MCF 10A (cell line): ENCODE data around the gene KIF21B. TPM values are rescaled to one million over a fixed set of nuclear protein-coding genes. Genes with fewer than 3 reads are reported as not detected.

Experiments used
- BruUV-seq: library from RNA; stranded (reverse); fragments of 400-500 nt; replicated peaks from 2 replicates; lab custom pipeline; 2021; lab: Mats Ljungman, UMichigan
- CTCF ChIA-PET: fragments of 300-600 bp; sonication (Branson Sonifier 250); formaldehyde crosslinking; extraction: SDS; loops from one replicate; lab custom pipeline; 2021; ENCODE audit warnings: antibody characterized with exemption, inconsistent platforms; lab: Yijun Ruan, JAX
- POLR2A ChIA-PET: fragments of 300-600, 350-650 bp; sonication (Branson Sonifier 250); formaldehyde crosslinking; extraction: SDS; loops from one replicate; lab custom pipeline; 2020; ENCODE audit warnings: antibody characterized with exemption, inconsistent platforms; lab: Yijun Ruan, JAX
- DNase-seq: peaks from one replicate; pipeline ENCODE4 v3.0.0-alpha.2; 2018; ENCODE audit not compliant: unreplicated experiment
- H3K27ac Mint-ChIP-seq: one replicate; pipeline ENCODE4 v1.8.0; 2022; ENCODE audit warnings: mild to moderate bottlenecking, low read depth, mixed read lengths; ENCODE audit not compliant: unreplicated experiment
- H3K27me3 Mint-ChIP-seq: one replicate; pipeline ENCODE4 v1.8.0; 2022; ENCODE audit warnings: mixed read lengths; ENCODE audit not compliant: insufficient read depth, unreplicated experiment
- H3K36me3 Mint-ChIP-seq: one replicate; pipeline ENCODE4 v1.8.0; 2022; ENCODE audit warnings: mild to moderate bottlenecking, moderate library complexity, mixed read lengths; ENCODE audit not compliant: insufficient read depth, unreplicated experiment
- H3K4me1 Mint-ChIP-seq: one replicate; pipeline ENCODE4 v1.8.0; 2022; ENCODE audit warnings: mixed read lengths; ENCODE audit not compliant: insufficient read depth, unreplicated experiment
- H3K4me3 Mint-ChIP-seq: one replicate; pipeline ENCODE4 v1.8.0; 2022; ENCODE audit warnings: mild to moderate bottlenecking, moderate library complexity, mixed read lengths; ENCODE audit not compliant: unreplicated experiment
- H3K9me3 Mint-ChIP-seq: one replicate; pipeline ENCODE4 v1.8.0; 2022; ENCODE audit warnings: mixed read lengths; ENCODE audit not compliant: unreplicated experiment
- CTCF ChIP-seq: fragments of 200-600 bp; IDR thresholded peaks from one replicate; pipeline ENCODE4 v1.8.0; 2022; ENCODE audit warnings: antibody characterized with exemption, mild to moderate bottlenecking; ENCODE audit not compliant: unreplicated experiment
- intact Hi-C: fragments of 100-400 bp; cut with micrococcal nuclease; formaldehyde crosslinking; loops from 2 replicates; pipeline ENCODE4 v1.14.1; 2022
- total RNA-seq: library from RNA; stranded (reverse); gene quantifications from 2 replicates; pipeline ENCODE4 v1.2.3, GENCODE V29; 2022

The KIF21B gene
- total RNA-seq, 1 experiment from 2014 or later, result 12.7 TPM

- Mint-ChIP-seq H3K27ac (no peak overlapping the region), H3K36me3 (no peaks in the 10 kb centered on the region), H3K27me3 (no peaks in the 10 kb centered on the region), H3K4me3 (no peak overlapping the region), H3K4me1 (peaks cover 6% of the 10 kb centered on the region), H3K9me3 (no peaks in the 10 kb centered on the region)
- ChIA-PET CTCF (interaction anchor here (5.8 kb wide), 1 partner anchor 41 kb away, joined by 47 read pairs; no protein-coding TSS in a partner anchor), POLR2A (no interaction called here)
- BruUV-seq, result no TSS peak
- TF ChIP-seq CTCF, result no peak
- DNase-seq, result no peak
- intact Hi-C loops, result no loop called here
These were observed 10.5 kb downstream of the KIF21B start for GRCh38 chr1:201013031-201013485.

- Mint-ChIP-seq H3K36me3 (no peaks in the 10 kb centered on the region), H3K9me3 (no peaks in the 10 kb centered on the region), H3K27me3 (no peaks in the 10 kb centered on the region), H3K27ac (no peak overlapping the region), H3K4me3 (no peak overlapping the region), H3K4me1 (peaks cover 6% of the 10 kb centered on the region)
- ChIA-PET CTCF (interaction anchor here (1.2 kb wide), 1 partner anchor 32 kb away, joined by 3 read pairs; no protein-coding TSS in a partner anchor), POLR2A (interaction anchor here (1.4 kb wide), 1 partner anchor 9 kb away, joined by 3 read pairs; no protein-coding TSS in a partner anchor)
- no TSS peak for BruUV-seq
- intact Hi-C loops, result no loop called here
- no peak for DNase-seq
- no peak for TF ChIP-seq CTCF
These were observed 11.9 kb downstream of the KIF21B start for GRCh38 chr1:201011616-201012015.

GRCh38 chr1:201009962-201010645, 13.4 kb downstream of the KIF21B start:
- Mint-ChIP-seq H3K4me1 (peaks cover 6% of the 10 kb centered on the region), H3K27ac (no peak overlapping the region), H3K36me3 (no peaks in the 10 kb centered on the region), H3K27me3 (no peaks in the 10 kb centered on the region), H3K9me3 (no peaks in the 10 kb centered on the region), H3K4me3 (no peak overlapping the region)
- CTCF ChIA-PET, result interaction anchor here (0.6 to 2.7 kb wide), 5 partner anchors 11 to 240 kb away, joined by 3 to 12 read pairs (median 4); no protein-coding TSS in a partner anchor
- intact Hi-C loops, result no loop called here
- DNase-seq, result no peak
- BruUV-seq, result no TSS peak
- no peak for TF ChIP-seq CTCF
- POLR2A ChIA-PET, result interaction anchor here (0.6 kb wide), 1 partner anchor 33 kb away, joined by 3 read pairs; no protein-coding TSS in a partner anchor

GRCh38 chr1:201008666-201009360, 14.7 kb downstream of the KIF21B start:
- Mint-ChIP-seq H3K4me3 (no peak overlapping the region), H3K4me1 (peaks cover 6% of the 10 kb centered on the region), H3K36me3 (no peaks in the 10 kb centered on the region), H3K27ac (no peak overlapping the region), H3K9me3 (no peaks in the 10 kb centered on the region), H3K27me3 (no peaks in the 10 kb centered on the region)
- DNase-seq, result no peak
- POLR2A ChIA-PET, result interaction anchor here (0.6 kb wide), 1 partner anchor 524 kb away, joined by 3 read pairs; no protein-coding TSS in a partner anchor
- CTCF ChIA-PET, result interaction anchor here (0.6 to 2.7 kb wide), 7 partner anchors 8 to 407 kb away, joined by 3 to 12 read pairs (median 3); no protein-coding TSS in a partner anchor
- intact Hi-C loops, result no loop called here
- no peak for TF ChIP-seq CTCF
- no TSS peak for BruUV-seq
